ENCODE data around the gene SUPT20HL2. TPM values are rescaled to one million over a fixed set of nuclear protein-coding genes. Genes with fewer than 3 reads are reported as not detected.

SUPT20HL2 gene
- total RNA-seq, 2 experiments from 2014 or later: not detected

Other genes with a start within 250 kb of the SUPT20HL2 start
- 10 to 100 TPM; 41.9 to 44.5 TPM for gene ZFX, start 164.3 kb downstream of the SUPT20HL2 start, total RNA-seq
- not detected for gene SUPT20HL1, start 46.6 kb upstream of the SUPT20HL2 start, total RNA-seq
- gene PDK3, start 151.2 kb upstream of the SUPT20HL2 start, total RNA-seq: 10 to 100 TPM; 21.2 to 22.6 TPM